Upper lobe of right lung (tissue), 1 donor: Measurements from ENCODE around the gene PTCRA. TPM values are rescaled to one million over a fixed set of nuclear protein-coding genes. Genes with fewer than 3 reads are reported as not detected.

Source experiments
- ATAC-seq: fragments of 200-7000 bp; cut with Tn5 transposase; one replicate; pipeline ENCODE4 v1.9.1; 2020; ENCODE audit warnings: mild to moderate bottlenecking, moderate library complexity
- DNase-seq: peaks from one replicate; pipeline ENCODE4 v3.0.0-alpha.2; 2020
- H3K27ac ChIP-seq: fragments of 200-600 bp; one replicate; pipeline ENCODE4 v1.8.0; 2022
- H3K27me3 ChIP-seq: fragments of 200-600 bp; one replicate; pipeline ENCODE4 v1.8.0; 2022; ENCODE audit warnings: mild to moderate bottlenecking
- H3K36me3 ChIP-seq: fragments of 200-600 bp; one replicate; pipeline ENCODE4 v1.8.0; 2022
- H3K4me1 ChIP-seq: fragments of 200-600 bp; one replicate; pipeline ENCODE4 v1.8.0; 2022
- H3K4me3 ChIP-seq: fragments of 200-600 bp; one replicate; pipeline ENCODE4 v1.8.0; 2022; ENCODE audit warnings: mild to moderate bottlenecking
- H3K9me3 ChIP-seq: fragments of 200-600 bp; one replicate; pipeline ENCODE4 v1.8.0; 2022
- intact Hi-C: fragments of 100-400 bp; cut with DNase I; formaldehyde crosslinking; loops from one replicate; pipeline ENCODE4 v1.11.0; 2022
- total RNA-seq: library from RNA; stranded (reverse); fragmentation: NEBNext Ultra II Directional; extraction: Animal tissue kit (Norgen Biotek cat#: 25700); gene quantifications from one replicate; pipeline ENCODE4 v1.2.1, GENCODE V29; 2021
- TF ChIP-seq, protein P1 (sequence below): fragments of 200-600 bp; IDR thresholded peaks from one replicate; pipeline ENCODE4 v1.8.0; 2022; ENCODE audit warnings: antibody characterized with exemption
- donor health status: DM: no; HTN: yes; CAD: no; lungs with severe emphysema.

The PTCRA gene
- total RNA-seq, 1 donor from 2014 or later: 5.0 TPM

DNA sequence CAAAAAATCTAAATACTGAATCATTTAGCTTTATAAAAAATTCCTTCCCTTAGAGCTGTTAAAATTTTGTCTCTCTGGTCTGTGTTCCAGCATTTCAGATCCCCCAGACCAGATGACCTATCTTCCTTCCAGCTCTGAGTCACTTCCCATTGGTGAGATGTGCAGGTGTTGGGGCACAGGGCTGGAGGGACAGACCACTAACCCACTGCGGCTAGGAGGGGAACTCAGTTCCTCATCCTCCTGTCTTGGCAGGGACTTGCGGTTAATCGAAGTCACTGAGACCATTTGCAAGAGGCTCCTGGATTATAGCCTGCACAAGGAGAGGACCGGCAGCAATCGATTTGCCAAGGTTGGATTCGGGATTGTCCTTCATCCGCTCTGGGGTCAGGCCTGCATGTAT lies 19.5 kb downstream of the PTCRA start:
- DNase-seq: no peak
- peaks cover 21% of the 10 kb centered on the region for H3K4me1 ChIP-seq
- H3K9me3 ChIP-seq: no peaks in the 10 kb centered on the region
- H3K27me3 ChIP-seq: no peaks in the 10 kb centered on the region
- peaks cover 51% of the 10 kb centered on the region for H3K36me3 ChIP-seq
- ATAC-seq: no peak
- no peak overlapping the region for H3K4me3 ChIP-seq
- no peak overlapping the region for H3K27ac ChIP-seq
- TF ChIP-seq, protein P1, sequence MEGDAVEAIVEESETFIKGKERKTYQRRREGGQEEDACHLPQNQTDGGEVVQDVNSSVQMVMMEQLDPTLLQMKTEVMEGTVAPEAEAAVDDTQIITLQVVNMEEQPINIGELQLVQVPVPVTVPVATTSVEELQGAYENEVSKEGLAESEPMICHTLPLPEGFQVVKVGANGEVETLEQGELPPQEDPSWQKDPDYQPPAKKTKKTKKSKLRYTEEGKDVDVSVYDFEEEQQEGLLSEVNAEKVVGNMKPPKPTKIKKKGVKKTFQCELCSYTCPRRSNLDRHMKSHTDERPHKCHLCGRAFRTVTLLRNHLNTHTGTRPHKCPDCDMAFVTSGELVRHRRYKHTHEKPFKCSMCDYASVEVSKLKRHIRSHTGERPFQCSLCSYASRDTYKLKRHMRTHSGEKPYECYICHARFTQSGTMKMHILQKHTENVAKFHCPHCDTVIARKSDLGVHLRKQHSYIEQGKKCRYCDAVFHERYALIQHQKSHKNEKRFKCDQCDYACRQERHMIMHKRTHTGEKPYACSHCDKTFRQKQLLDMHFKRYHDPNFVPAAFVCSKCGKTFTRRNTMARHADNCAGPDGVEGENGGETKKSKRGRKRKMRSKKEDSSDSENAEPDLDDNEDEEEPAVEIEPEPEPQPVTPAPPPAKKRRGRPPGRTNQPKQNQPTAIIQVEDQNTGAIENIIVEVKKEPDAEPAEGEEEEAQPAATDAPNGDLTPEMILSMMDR: no peak
- intact Hi-C loops: no loop called here

DNA sequence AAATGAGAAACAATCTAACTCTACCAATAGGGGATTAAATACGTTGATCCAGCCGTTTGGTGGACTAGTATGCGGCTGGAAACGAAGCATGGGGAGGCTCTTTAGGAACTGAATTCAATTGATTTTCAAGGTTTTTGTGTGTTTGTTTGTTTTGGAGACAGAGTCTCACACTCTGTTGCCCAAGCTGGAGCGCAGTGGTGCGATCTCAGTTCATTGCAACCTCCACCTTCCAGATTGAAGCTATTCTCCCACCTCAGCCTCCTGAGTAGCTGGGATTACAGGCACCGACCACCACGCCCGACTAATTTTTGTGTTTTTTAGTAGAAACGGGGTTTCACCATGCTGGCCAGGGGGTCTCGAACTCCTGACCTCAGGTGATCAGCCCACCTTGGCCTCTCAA lies 20.5 kb downstream of the PTCRA start:
- H3K36me3 ChIP-seq: peaks cover 55% of the 10 kb centered on the region
- intact Hi-C loops: no loop called here
- no peaks in the 10 kb centered on the region for H3K27me3 ChIP-seq
- no peak for ATAC-seq
- peaks cover 13% of the 10 kb centered on the region for H3K4me1 ChIP-seq
- no peaks in the 10 kb centered on the region for H3K9me3 ChIP-seq
- no peak overlapping the region for H3K4me3 ChIP-seq
- no peak for DNase-seq
- no peak overlapping the region for H3K27ac ChIP-seq
- TF ChIP-seq, protein P1: no peak

DNA sequence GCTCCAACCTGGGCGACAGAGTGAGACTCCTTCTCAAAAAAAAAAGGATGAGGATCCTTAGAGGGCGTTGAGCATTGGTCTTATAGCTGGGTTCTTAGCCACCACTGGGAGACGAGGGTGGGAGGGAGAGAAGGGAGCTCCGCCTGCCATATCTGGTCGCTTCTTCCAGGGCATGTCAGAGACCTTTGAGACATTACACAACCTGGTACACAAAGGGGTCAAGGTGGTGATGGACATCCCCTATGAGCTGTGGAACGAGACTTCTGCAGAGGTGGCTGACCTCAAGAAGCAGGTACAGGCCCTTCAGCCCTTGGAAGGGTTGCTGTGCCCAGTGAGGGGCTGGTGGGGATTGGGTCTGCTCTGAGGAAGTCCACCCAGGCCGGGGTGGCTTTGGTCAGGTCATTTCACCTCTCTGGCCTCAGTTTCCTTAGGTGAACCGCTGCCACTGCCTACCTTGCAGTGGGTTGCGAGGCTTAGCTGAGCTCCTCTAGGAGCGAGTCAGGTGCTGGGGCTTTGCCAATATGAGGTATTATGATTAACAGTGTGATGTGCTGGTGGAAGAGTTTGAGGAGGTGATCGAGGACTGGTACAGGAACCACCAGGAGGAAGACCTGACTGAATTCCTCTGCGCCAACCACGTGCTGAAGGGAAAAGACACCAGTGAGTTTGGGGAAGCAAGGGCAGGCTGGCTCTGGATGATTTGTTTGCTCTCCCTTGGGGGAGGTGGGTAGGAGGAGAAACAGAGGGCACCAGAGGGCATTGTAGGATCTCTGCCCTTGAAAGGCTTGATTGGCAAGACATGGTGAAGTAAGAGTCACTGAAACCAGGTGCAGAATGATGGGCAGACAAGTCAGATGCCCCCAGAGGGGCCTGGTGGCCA lies 21.9 kb downstream of the PTCRA start:
- Histone ChIP-seq H3K27ac (no peak overlapping the region), H3K36me3 (peaks cover 55% of the 10 kb centered on the region), H3K4me1 (no peaks in the 10 kb centered on the region), H3K9me3 (no peaks in the 10 kb centered on the region), H3K27me3 (no peaks in the 10 kb centered on the region), H3K4me3 (no peak overlapping the region)
- TF ChIP-seq, protein P1: no peak
- DNase-seq (no peak), ATAC-seq (no peak)
- intact Hi-C loops: no loop called here

DNA sequence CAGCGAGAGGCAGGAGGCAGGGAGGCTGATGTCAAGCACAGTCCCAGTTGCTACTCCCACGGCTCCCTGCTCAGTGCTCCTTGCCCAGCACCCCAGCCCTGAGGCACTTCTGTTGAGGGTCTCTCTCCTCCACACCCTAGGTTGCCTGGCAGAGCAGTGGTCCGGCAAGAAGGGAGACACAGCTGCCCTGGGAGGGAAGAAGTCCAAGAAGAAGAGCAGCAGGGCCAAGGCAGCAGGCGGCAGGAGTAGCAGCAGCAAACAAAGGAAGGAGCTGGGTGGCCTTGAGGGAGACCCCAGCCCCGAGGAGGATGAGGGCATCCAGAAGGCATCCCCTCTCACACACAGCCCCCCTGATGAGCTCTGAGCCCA lies 22.6 kb downstream of the PTCRA start:
- Histone ChIP-seq H3K9me3 (no peaks in the 10 kb centered on the region), H3K4me1 (no peaks in the 10 kb centered on the region), H3K27ac (no peak overlapping the region), H3K27me3 (no peaks in the 10 kb centered on the region), H3K4me3 (no peak overlapping the region), H3K36me3 (peaks cover 55% of the 10 kb centered on the region)
- intact Hi-C loops: no loop called here
- DNase-seq (no peak), ATAC-seq (no peak)
- TF ChIP-seq, protein P1: no peak

DNA sequence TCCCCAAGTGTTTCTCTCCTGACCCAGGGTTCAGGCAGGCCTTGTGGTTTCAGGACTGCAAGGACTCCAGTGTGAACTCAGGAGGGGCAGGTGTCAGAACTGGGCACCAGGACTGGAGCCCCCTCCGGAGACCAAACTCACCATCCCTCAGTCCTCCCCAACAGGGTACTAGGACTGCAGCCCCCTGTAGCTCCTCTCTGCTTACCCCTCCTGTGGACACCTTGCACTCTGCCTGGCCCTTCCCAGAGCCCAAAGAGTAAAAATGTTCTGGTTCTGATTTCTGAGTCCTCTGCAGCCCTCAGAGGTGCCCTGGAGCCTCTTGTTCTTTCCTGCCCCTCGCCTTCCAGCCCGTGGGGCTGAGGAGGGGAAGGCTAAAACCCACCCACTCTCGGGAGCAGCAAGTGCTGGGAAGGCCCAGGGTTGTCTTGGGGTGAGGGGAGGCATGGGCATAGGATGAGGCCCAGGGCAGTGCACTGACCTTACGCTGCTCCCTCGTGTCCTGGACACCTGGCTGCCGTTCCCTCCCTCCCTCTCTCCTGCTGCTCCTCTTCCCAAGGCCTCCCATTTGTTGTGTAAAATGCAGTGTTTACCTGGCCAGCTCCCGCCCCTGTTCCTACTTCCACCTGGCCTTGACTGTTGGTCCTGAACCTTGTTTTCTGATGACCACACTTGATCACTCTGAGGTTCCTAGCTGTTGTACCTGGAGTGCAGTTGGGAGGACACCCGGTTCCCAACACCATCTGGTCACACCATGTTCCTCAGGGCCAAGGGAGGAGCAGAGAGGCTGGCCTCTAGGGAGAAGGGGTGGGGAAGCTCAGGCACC lies 23.3 kb downstream of the PTCRA start:
- no peak for DNase-seq
- ATAC-seq: peak; percentile 55
- Histone ChIP-seq H3K27ac (no peak overlapping the region), H3K36me3 (peaks cover 59% of the 10 kb centered on the region), H3K4me3 (no peak overlapping the region), H3K9me3 (no peaks in the 10 kb centered on the region), H3K4me1 (no peaks in the 10 kb centered on the region), H3K27me3 (no peaks in the 10 kb centered on the region)
- TF ChIP-seq, protein P1: no peak
- intact Hi-C loops: no loop called here
